Colonic mucosa (tissue), 4 donors: Measurements from ENCODE around the gene SLC22A3. TPM values are rescaled to one million over a fixed set of nuclear protein-coding genes. Genes with fewer than 3 reads are reported as not detected.

Source experiments
- DNase-seq: peaks from one replicate; pipeline ENCODE4 v3.0.0-alpha.2; 2020
- H3K27ac ChIP-seq: fragments of 200-600 bp; one replicate; pipeline ENCODE4 v1.8.0; 2021
- H3K27me3 ChIP-seq: fragments of 200-600 bp; one replicate; pipeline ENCODE4 v1.8.0; 2021
- H3K36me3 ChIP-seq: fragments of 200-600 bp; one replicate; pipeline ENCODE4 v1.8.0; 2021
- H3K4me1 ChIP-seq: fragments of 200-600 bp; one replicate; pipeline ENCODE4 v1.8.0; 2021; ENCODE audit warnings: mild to moderate bottlenecking
- H3K4me3 ChIP-seq: fragments of 200-600 bp; one replicate; pipeline ENCODE4 v1.8.0; 2021
- H3K9ac ChIP-seq, 2 donors: one replicate each; pipeline ENCODE4 v1.7.0; 2013; ENCODE audit warnings: control low read depth in 2 of 2, low read depth in 2 of 2, low read length in 2 of 2
- H3K9me3 ChIP-seq: fragments of 200-600 bp; one replicate; pipeline ENCODE4 v1.8.0; 2021
- CTCF ChIP-seq: fragments of 200-600 bp; IDR thresholded peaks from one replicate; pipeline ENCODE4 v1.8.0; 2022; ENCODE audit warnings: antibody characterized with exemption, mild to moderate bottlenecking
- intact Hi-C: fragments of 100-400 bp; cut with DNase I; formaldehyde crosslinking; loops from one replicate; pipeline ENCODE4 v1.14.1; 2022
- total RNA-seq, 2 donors: library from RNA; stranded (reverse); fragmentation: NEBNext Ultra II Directional in 1 of 2; extraction: Animal tissue kit (Norgen Biotek cat#: 25700) in 1 of 2; gene quantifications; one replicate each; pipeline ENCODE4 v1.2.1, GENCODE V29; 2021
- donor health status: healthy.
- donor health status: DM: no; HTN: no; CAD: no.
- donor health status: DM: no; HTN: no; CAD: no.

Gene SLC22A3
- total RNA-seq, 2 donors from 2014 or later, result 2.1 to 2.5 TPM

- H3K9me3 ChIP-seq, result no peaks in the 10 kb centered on the region
- H3K27me3 ChIP-seq, result no peaks in the 10 kb centered on the region
- H3K4me1 ChIP-seq, result no peaks in the 10 kb centered on the region
- H3K4me3 ChIP-seq, result no peak overlapping the region
- DNase-seq, result no peak
- intact Hi-C loops, result no loop called here
- H3K36me3 ChIP-seq, result no peaks in the 10 kb centered on the region
- H3K9ac ChIP-seq, result no peak overlapping the region
- H3K27ac ChIP-seq, result no peak overlapping the region
- TF ChIP-seq CTCF, result no peak
Observed at GRCh38 chr6:160421854-160422253, 73.7 kb downstream of the SLC22A3 start.

GRCh38 chr6:160424256-160424655, 76.1 kb downstream of the SLC22A3 start:
- intact Hi-C loops, result no loop called here
- Histone ChIP-seq H3K27me3 (no peaks in the 10 kb centered on the region), H3K4me1 (no peaks in the 10 kb centered on the region), H3K9ac (no peak overlapping the region), H3K27ac (no peak overlapping the region), H3K9me3 (no peaks in the 10 kb centered on the region), H3K36me3 (no peaks in the 10 kb centered on the region), H3K4me3 (no peak overlapping the region)
- no peak for DNase-seq
- no peak for TF ChIP-seq CTCF

GRCh38 chr6:160426136-160426535, 78.0 kb downstream of the SLC22A3 start:
- H3K9ac ChIP-seq, result no peak overlapping the region
- TF ChIP-seq CTCF, result no peak
- H3K27me3 ChIP-seq, result no peaks in the 10 kb centered on the region
- H3K4me3 ChIP-seq, result no peak overlapping the region
- intact Hi-C loops, result no loop called here
- no peaks in the 10 kb centered on the region for H3K4me1 ChIP-seq
- no peak for DNase-seq
- H3K36me3 ChIP-seq, result no peaks in the 10 kb centered on the region
- no peak overlapping the region for H3K27ac ChIP-seq
- no peaks in the 10 kb centered on the region for H3K9me3 ChIP-seq

- Histone ChIP-seq H3K27me3 (no peaks in the 10 kb centered on the region), H3K9me3 (no peaks in the 10 kb centered on the region), H3K4me3 (no peak overlapping the region), H3K36me3 (no peaks in the 10 kb centered on the region), H3K9ac (no peak overlapping the region), H3K27ac (no peak overlapping the region), H3K4me1 (no peaks in the 10 kb centered on the region)
- intact Hi-C loops, result no loop called here
- no peak for TF ChIP-seq CTCF
- DNase-seq, result no peak
Observed at GRCh38 chr6:160427312-160428068, 79.3 kb downstream of the SLC22A3 start.

- Histone ChIP-seq H3K9ac (no peak overlapping the region), H3K9me3 (no peaks in the 10 kb centered on the region), H3K4me3 (no peak overlapping the region), H3K27ac (no peak overlapping the region), H3K27me3 (no peaks in the 10 kb centered on the region), H3K4me1 (no peaks in the 10 kb centered on the region), H3K36me3 (no peaks in the 10 kb centered on the region)
- no peak for DNase-seq
- TF ChIP-seq CTCF, result no peak
- intact Hi-C loops, result no loop called here
Observed at GRCh38 chr6:160428069-160428430, 79.9 kb downstream of the SLC22A3 start.
